ENCODE data around the gene PDZD8.
"Not testable (repeated sequence)": the region's sequence is repeated elsewhere in the genome, so short reads cannot be mapped to it uniquely, and the experiment has no call there.

The PDZD8 gene

GRCh38 chr10:117352724-117353123 is 22.5 kb downstream of the PDZD8 start:
- FAIRE-seq: no peak
- no peak for DNase-seq (ENCODE audit: low spot score)

GRCh38 chr10:117351996-117352395 is 23.2 kb downstream of the PDZD8 start:
- DNase-seq (ENCODE audit: low spot score): no peak
- FAIRE-seq: no peak

GRCh38 chr10:117351558-117351957 is 23.7 kb downstream of the PDZD8 start:
- no peak for FAIRE-seq
- DNase-seq (ENCODE audit: low spot score): no peak

GRCh38 chr10:117350909-117351308 is 24.3 kb downstream of the PDZD8 start:
- no peak for DNase-seq (ENCODE audit: low spot score)
- no peak for FAIRE-seq

GRCh38 chr10:117348236-117348635 is 27.0 kb downstream of the PDZD8 start:
- DNase-seq (ENCODE audit: low spot score) (no peak), FAIRE-seq (no peak)

- FAIRE-seq (no peak), DNase-seq (ENCODE audit: low spot score) (no peak)
Measured at GRCh38 chr10:117346574-117346973, 28.7 kb downstream of the PDZD8 start.

GRCh38 chr10:117345143-117345542 is 30.1 kb downstream of the PDZD8 start:
- FAIRE-seq: no peak
- DNase-seq (ENCODE audit: low spot score): no peak

- DNase-seq (ENCODE audit: low spot score): no peak
- FAIRE-seq: no peak
Measured at GRCh38 chr10:117342641-117343040, 32.6 kb downstream of the PDZD8 start.

- no peak for FAIRE-seq
- no peak for DNase-seq (ENCODE audit: low spot score)
Measured at GRCh38 chr10:117341061-117341460, 34.2 kb downstream of the PDZD8 start.

GRCh38 chr10:117339979-117340378 is 35.3 kb downstream of the PDZD8 start:
- FAIRE-seq: no peak

GRCh38 chr10:117339578-117339977 is 35.7 kb downstream of the PDZD8 start:
- DNase-seq (ENCODE audit: low spot score): no peak
- FAIRE-seq: no peak

More at GRCh38 chr10:117339979-117340378, 35.3 kb downstream of the PDZD8 start:
- no peak for DNase-seq (ENCODE audit: low spot score)

GRCh38 chr10:117334926-117335325 is 40.3 kb downstream of the PDZD8 start:
- DNase-seq (ENCODE audit: low spot score) (no peak), FAIRE-seq (no peak)

GRCh38 chr10:117334066-117334465 is 41.2 kb downstream of the PDZD8 start:
- FAIRE-seq (no peak), DNase-seq (ENCODE audit: low spot score) (no peak)

- FAIRE-seq (no peak), DNase-seq (ENCODE audit: low spot score) (no peak)
Measured at GRCh38 chr10:117327262-117327661, 48.0 kb downstream of the PDZD8 start.

- DNase-seq (ENCODE audit: low spot score) (no peak), FAIRE-seq (no peak)
Measured at GRCh38 chr10:117324367-117324766, 50.9 kb downstream of the PDZD8 start.

- FAIRE-seq (no peak), DNase-seq (ENCODE audit: low spot score) (no peak)
Measured at GRCh38 chr10:117322260-117322659, 53.0 kb downstream of the PDZD8 start.

GRCh38 chr10:117320050-117320665 is 55.1 kb downstream of the PDZD8 start:
- peak; percentile 20 for DNase-seq (ENCODE audit: low spot score)
- FAIRE-seq: no peak

- FAIRE-seq (no peak), DNase-seq (ENCODE audit: low spot score) (no peak)
Measured at GRCh38 chr10:117318909-117319308, 56.3 kb downstream of the PDZD8 start.

GRCh38 chr10:117316701-117317100 is 58.5 kb downstream of the PDZD8 start:
- FAIRE-seq (no peak), DNase-seq (ENCODE audit: low spot score) (no peak)

GRCh38 chr10:117313641-117314040 is 61.6 kb downstream of the PDZD8 start:
- no peak for FAIRE-seq
- no peak for DNase-seq (ENCODE audit: low spot score)

GRCh38 chr10:117312430-117312829 is 62.8 kb downstream of the PDZD8 start:
- DNase-seq (ENCODE audit: low spot score): no peak
- no peak for FAIRE-seq

- FAIRE-seq: no peak
Measured at GRCh38 chr10:117311261-117311660, 64.0 kb downstream of the PDZD8 start.

GRCh38 chr10:117306674-117307073 is 68.6 kb downstream of the PDZD8 start:
- FAIRE-seq: no peak
- DNase-seq (ENCODE audit: low spot score): no peak

More at GRCh38 chr10:117311261-117311660, 64.0 kb downstream of the PDZD8 start:
- DNase-seq (ENCODE audit: low spot score): no peak

GRCh38 chr10:117303451-117303850 is 71.8 kb downstream of the PDZD8 start:
- not testable (repeated sequence) for FAIRE-seq; DNase-seq (ENCODE audit: low spot score)
